Neural progenitor cell (in vitro differentiated cells): ENCODE measurements around the gene FLT3. TPM values are rescaled to one million over a fixed set of nuclear protein-coding genes. Genes with fewer than 3 reads are reported as not detected.

ENCODE experiments used
- DNase-seq: peaks from one replicate; pipeline ENCODE4 v3.0.0-alpha.2; 2016; ENCODE audit warnings: low spot score
- H2AFZ ChIP-seq: fragments of 200-600 bp; sonication (generic); replicated peaks from 2 replicates; pipeline ENCODE4 v1.6.1; 2016; ENCODE audit warnings: antibody characterized with exemption
- H3F3A ChIP-seq: fragments of 200-600 bp; sonication (generic); 2 replicates; pipeline ENCODE4 v1.6.1; 2016; ENCODE audit warnings: antibody characterized with exemption, low read depth
- H3K27ac ChIP-seq: fragments of 200-600 bp; sonication (generic); 2 replicates; pipeline ENCODE4 v1.5.1; 2016; ENCODE audit warnings: mild to moderate bottlenecking
- H3K27me3 ChIP-seq: fragments of 200-600 bp; sonication (generic); 2 replicates; pipeline ENCODE4 v1.6.1; 2016; ENCODE audit warnings: mild to moderate bottlenecking, moderate library complexity
- H3K36me3 ChIP-seq: fragments of 200-600 bp; sonication (generic); 2 replicates; pipeline ENCODE4 v1.5.1; 2016
- H3K4me1 ChIP-seq: fragments of 200-600 bp; sonication (generic); 2 replicates; pipeline ENCODE4 v1.6.1; 2016; ENCODE audit warnings: mixed run types
- H3K4me2 ChIP-seq: fragments of 200-600 bp; sonication (generic); 2 replicates; pipeline ENCODE4 v1.6.1; 2016
- H3K4me3 ChIP-seq: fragments of 200-600 bp; sonication (generic); 2 replicates; pipeline ENCODE4 v1.5.1; 2016
- H3K79me2 ChIP-seq: fragments of 200-600 bp; sonication (generic); 2 replicates; pipeline ENCODE4 v1.6.1; 2016; ENCODE audit warnings: low read depth
- H3K9ac ChIP-seq: fragments of 200-600 bp; sonication (generic); 2 replicates; pipeline ENCODE4 v1.6.1; 2016
- H3K9me3 ChIP-seq: fragments of 200-600 bp; sonication (generic); 2 replicates; pipeline ENCODE4 v1.5.1; 2016; ENCODE audit warnings: low read depth
- H4K20me1 ChIP-seq: fragments of 200-600 bp; sonication (generic); 2 replicates; pipeline ENCODE4 v1.6.1; 2016; ENCODE audit warnings: low read depth
- H3K27ac Mint-ChIP-seq: 3 replicates; pipeline ENCODE4 v1.8.0; 2021; ENCODE audit warnings: mixed read lengths
- H3K27me3 Mint-ChIP-seq: 2 replicates; pipeline ENCODE4 v1.8.0; 2022; ENCODE audit warnings: low read depth, mild to moderate bottlenecking, inconsistent platforms, moderate library complexity, mixed read lengths; ENCODE audit not compliant: insufficient read depth
- H3K36me3 Mint-ChIP-seq: 3 replicates; pipeline ENCODE4 v1.8.0; 2021; ENCODE audit warnings: mixed read lengths
- H3K4me1 Mint-ChIP-seq: 3 replicates; pipeline ENCODE4 v1.8.0; 2021; ENCODE audit warnings: mixed read lengths
- H3K4me3 Mint-ChIP-seq: 3 replicates; pipeline ENCODE4 v1.8.0; 2021; ENCODE audit warnings: mild to moderate bottlenecking, moderate library complexity, mixed read lengths
- H3K9me3 Mint-ChIP-seq: 3 replicates; pipeline ENCODE4 v1.8.0; 2020; ENCODE audit warnings: mixed read lengths
- CTCF ChIP-seq: fragments of 200-600 bp; sonication (generic); IDR thresholded peaks from 2 replicates; pipeline ENCODE4 v1.5.1; 2017; ENCODE audit warnings: antibody characterized with exemption, mild to moderate bottlenecking
- EZH2 ChIP-seq: fragments of 200-600 bp; sonication (generic); IDR thresholded peaks from 2 replicates; pipeline ENCODE4 v1.6.1; 2017; ENCODE audit warnings: antibody characterized with exemption, mild to moderate bottlenecking, moderate library complexity
- EZH2phosphoT487 ChIP-seq: fragments of 200-600 bp; sonication (generic); IDR thresholded peaks from 2 replicates; pipeline ENCODE4 v1.6.1; 2017; ENCODE audit warnings: antibody characterized with exemption
- total RNA-seq: library from RNA; depleted of rRNA; stranded (reverse); fragments of >200 nt; gene quantifications from 2 replicates; pipeline ENCODE4 v1.2.3, GENCODE V29; 2015; ENCODE audit warnings: low replicate concordance

The FLT3 gene
- total RNA-seq, 1 donor from 2014 or later, result 0.58 TPM

- Histone ChIP-seq H3K4me3 (peak overlapping the region; percentile 64), H3K9me3 (no peaks in the 10 kb centered on the region), H3K79me2 (no peaks in the 10 kb centered on the region), H3K4me2 (peak overlapping the region; percentile 95), H3K4me1 (peaks cover 12% of the 10 kb centered on the region), H3K36me3 (no peaks in the 10 kb centered on the region), H2AFZ (peak overlapping the region; percentile 99), H4K20me1 (no peaks in the 10 kb centered on the region), H3K27me3 (peaks cover 85% of the 10 kb centered on the region), H3K9ac (no peak overlapping the region), H3K27ac (no peak overlapping the region), H3F3A (peaks cover 20% of the 10 kb centered on the region)
- H3K9me3 Mint-ChIP-seq, result peaks cover 4% of the 10 kb centered on the region
- no peak overlapping the region for H3K27ac Mint-ChIP-seq
- peaks cover 41% of the 10 kb centered on the region for H3K27me3 Mint-ChIP-seq
- H3K4me1 Mint-ChIP-seq, result peaks cover 5% of the 10 kb centered on the region
- peak; percentile 23 for DNase-seq
- peaks cover 2% of the 10 kb centered on the region for H3K36me3 Mint-ChIP-seq
- peak overlapping the region; percentile 84 for H3K4me3 Mint-ChIP-seq
- TF ChIP-seq EZH2, result peak; percentile 79
- TF ChIP-seq CTCF, result no peak
- TF ChIP-seq EZH2phosphoT487, result peak; percentile 76
Measured at GRCh38 chr13:28099396-28100149, 803 bp downstream of the FLT3 start.

- Mint-ChIP-seq H3K27me3 (peaks cover 39% of the 10 kb centered on the region), H3K9me3 (peaks cover 4% of the 10 kb centered on the region), H3K4me3 (no peak overlapping the region), H3K36me3 (peaks cover 2% of the 10 kb centered on the region), H3K4me1 (peaks cover 5% of the 10 kb centered on the region), H3K27ac (no peak overlapping the region)
- DNase-seq, result no peak
- no peaks in the 10 kb centered on the region for H3K9me3 ChIP-seq
- H3K4me2 ChIP-seq, result no peak overlapping the region
- no peak for TF ChIP-seq EZH2
- TF ChIP-seq EZH2phosphoT487, result no peak
- no peak for TF ChIP-seq CTCF
- no peak overlapping the region for H2AFZ ChIP-seq
- H3F3A ChIP-seq, result peaks cover 20% of the 10 kb centered on the region
- H3K79me2 ChIP-seq, result no peaks in the 10 kb centered on the region
- H3K27me3 ChIP-seq, result peaks cover 74% of the 10 kb centered on the region
- H3K4me3 ChIP-seq, result no peak overlapping the region
- H3K9ac ChIP-seq, result no peak overlapping the region
- no peaks in the 10 kb centered on the region for H4K20me1 ChIP-seq
- peaks cover 12% of the 10 kb centered on the region for H3K4me1 ChIP-seq
- no peak overlapping the region for H3K27ac ChIP-seq
- H3K36me3 ChIP-seq, result no peaks in the 10 kb centered on the region
Measured at GRCh38 chr13:28097503-28097902, 2.9 kb downstream of the FLT3 start.

DNA sequence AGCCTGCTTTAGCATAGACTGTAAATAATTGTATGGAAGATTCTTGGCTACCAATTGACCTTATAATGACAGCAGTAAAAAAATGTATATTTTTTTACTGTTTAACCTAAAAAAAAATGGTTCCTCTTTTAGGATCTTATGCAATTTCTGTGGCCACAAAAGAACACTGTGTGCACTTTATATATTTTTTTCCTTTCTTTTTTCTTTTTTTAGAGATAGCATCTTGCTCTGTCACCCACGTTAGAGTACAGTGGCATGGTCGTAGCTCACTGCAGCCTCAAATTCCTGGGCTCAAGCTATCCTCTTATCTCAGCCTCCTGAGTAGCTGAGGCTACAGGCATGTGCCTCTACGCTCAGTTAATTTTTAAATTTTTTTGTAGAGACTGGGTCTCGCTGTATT, 6.1 kb downstream of the FLT3 start:
- Histone ChIP-seq H3K4me3 (no peak overlapping the region), H3K79me2 (no peaks in the 10 kb centered on the region), H2AFZ (no peak overlapping the region), H3K9me3 (no peaks in the 10 kb centered on the region), H3K4me2 (no peak overlapping the region), H3K36me3 (no peaks in the 10 kb centered on the region), H3K9ac (no peak overlapping the region), H3K27ac (no peak overlapping the region), H4K20me1 (no peaks in the 10 kb centered on the region), H3K4me1 (peaks cover 2% of the 10 kb centered on the region), H3K27me3 (peaks cover 42% of the 10 kb centered on the region), H3F3A (peaks cover 1% of the 10 kb centered on the region)
- no peaks in the 10 kb centered on the region for H3K4me1 Mint-ChIP-seq
- peaks cover 2% of the 10 kb centered on the region for H3K36me3 Mint-ChIP-seq
- no peak overlapping the region for H3K27ac Mint-ChIP-seq
- H3K4me3 Mint-ChIP-seq, result no peak overlapping the region
- TF ChIP-seq EZH2, result no peak
- TF ChIP-seq CTCF, result no peak
- no peak for TF ChIP-seq EZH2phosphoT487
- H3K9me3 Mint-ChIP-seq, result peaks cover 4% of the 10 kb centered on the region
- DNase-seq, result no peak
- H3K27me3 Mint-ChIP-seq, result peaks cover 24% of the 10 kb centered on the region
